ENCODE measurements around the gene SEM1.

DNA sequence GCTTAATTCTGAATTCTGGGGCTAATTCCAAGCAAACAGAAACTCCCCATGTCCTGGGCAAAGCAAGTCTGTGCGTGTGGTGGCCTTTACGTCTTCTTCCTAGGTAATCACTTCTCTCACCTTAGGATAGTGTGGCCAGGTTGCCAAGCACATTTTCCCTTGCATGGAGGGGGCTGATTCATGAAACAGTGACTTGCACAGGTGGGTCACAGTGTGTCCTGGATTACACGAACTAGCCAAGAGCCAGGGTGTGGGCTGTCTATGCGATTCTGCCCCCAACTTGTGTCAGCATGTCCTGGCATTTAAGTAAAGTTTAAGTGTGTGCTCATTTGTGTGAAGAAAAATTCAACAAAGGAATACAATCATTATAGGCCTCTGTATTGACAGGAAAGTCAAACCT, 18.5 kb upstream of the SEM1 start:
- no peak for TF ChIP-seq POLR2AphosphoS5 (IDR thresholded peaks at IDR 0.05; ENCODE audit: low read depth, low read length)
- no peak for TF ChIP-seq POLR2A (IDR thresholded peaks at IDR 0.05; ENCODE audit: low read depth, low read length)

Data from GM12892 (cell line).